Activated T-helper 2 cell treated with anti-CD3 and anti-CD28 coated beads, Interferon-gamma antibody, Interleukin-2, Interleukin-4, amounts not matched to agents 10 μg/mL and 5 μg/mL and 100 μg/mL, durations not matched to agents 14 hours and 24 hours and 36 hours (primary cell): ENCODE data around the gene FANCF. TPM values are rescaled to one million over a fixed set of nuclear protein-coding genes. Genes with fewer than 3 reads are reported as not detected.

Source experiments
- DNase-seq: peaks from one replicate; pipeline ENCODE4 v3.0.0; 2021; ENCODE audit warnings: low spot score
- H3K27ac Mint-ChIP-seq: one replicate; pipeline ENCODE4 v1.8.0; 2021; ENCODE audit warnings: mixed read lengths
- H3K27me3 Mint-ChIP-seq: one replicate; pipeline ENCODE4 v1.8.0; 2021; ENCODE audit warnings: low read depth, mixed read lengths
- H3K36me3 Mint-ChIP-seq: one replicate; pipeline ENCODE4 v1.8.0; 2021; ENCODE audit warnings: low read depth, mixed read lengths
- H3K4me1 Mint-ChIP-seq: one replicate; pipeline ENCODE4 v1.8.0; 2021; ENCODE audit warnings: low read depth, mixed read lengths
- H3K4me3 Mint-ChIP-seq: one replicate; pipeline ENCODE4 v1.8.0; 2021; ENCODE audit warnings: low read depth, mild to moderate bottlenecking, moderate library complexity, mixed read lengths
- H3K9me3 Mint-ChIP-seq: one replicate; pipeline ENCODE4 v1.8.0; 2021; ENCODE audit warnings: mixed read lengths
- intact Hi-C: fragments of 100-400 bp; cut with micrococcal nuclease; formaldehyde crosslinking; loops from one replicate; pipeline ENCODE4 v1.15.1; 2023
- total RNA-seq: library from RNA; stranded (reverse); gene quantifications from 2 replicates; pipeline ENCODE4 v1.2.3, GENCODE V29; 2022

Gene FANCF
- total RNA-seq, 1 donor from 2014 or later: 18.2 TPM

DNA sequence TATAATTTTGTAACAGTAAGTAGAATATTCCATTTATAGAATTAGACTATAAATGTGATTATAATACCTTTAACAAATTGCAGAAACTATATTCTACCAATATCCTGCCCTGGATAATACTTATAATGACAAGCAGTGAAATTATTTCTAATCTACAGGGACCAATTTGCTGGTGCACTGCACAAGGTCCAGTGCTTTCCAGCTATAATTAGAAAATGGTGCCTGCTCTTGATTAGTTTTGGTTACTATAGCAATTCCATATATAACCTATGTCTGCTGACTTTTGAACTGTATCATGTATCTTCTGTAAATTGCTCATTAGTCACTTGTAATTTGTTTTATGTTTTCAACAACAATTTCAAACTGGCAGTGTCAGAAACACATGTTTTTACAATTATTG is 23.1 kb downstream of the FANCF start:
- DNase-seq: no peak
- no peak overlapping the region for H3K27ac Mint-ChIP-seq
- no peaks in the 10 kb centered on the region for H3K36me3 Mint-ChIP-seq
- intact Hi-C loops: no loop called here
- H3K9me3 Mint-ChIP-seq: no peaks in the 10 kb centered on the region
- no peak overlapping the region for H3K4me3 Mint-ChIP-seq
- no peaks in the 10 kb centered on the region for H3K27me3 Mint-ChIP-seq
- no peaks in the 10 kb centered on the region for H3K4me1 Mint-ChIP-seq

DNA sequence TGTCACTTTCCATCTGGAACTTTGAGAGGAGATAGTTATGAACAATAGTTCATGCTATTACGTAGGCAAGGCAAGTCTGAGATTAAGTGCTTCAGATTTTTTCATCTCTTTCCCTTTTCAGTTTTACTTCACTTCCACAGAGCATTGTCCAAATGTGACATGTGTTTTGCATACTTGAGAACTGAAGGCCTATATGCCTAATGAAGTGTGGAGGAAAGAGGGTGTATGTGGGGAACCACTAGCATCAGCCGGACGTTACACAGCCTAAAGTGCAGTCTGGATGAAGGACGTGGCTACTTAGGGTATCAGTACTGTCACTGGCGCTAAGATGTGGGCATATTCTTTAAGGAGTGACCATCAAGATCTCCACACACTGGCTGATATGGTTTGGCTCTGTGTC is 26.2 kb downstream of the FANCF start:
- intact Hi-C loops: no loop called here
- H3K4me3 Mint-ChIP-seq: no peak overlapping the region
- H3K27me3 Mint-ChIP-seq: no peaks in the 10 kb centered on the region
- no peaks in the 10 kb centered on the region for H3K4me1 Mint-ChIP-seq
- no peaks in the 10 kb centered on the region for H3K9me3 Mint-ChIP-seq
- H3K27ac Mint-ChIP-seq: no peak overlapping the region
- no peaks in the 10 kb centered on the region for H3K36me3 Mint-ChIP-seq
- DNase-seq: no peak

DNA sequence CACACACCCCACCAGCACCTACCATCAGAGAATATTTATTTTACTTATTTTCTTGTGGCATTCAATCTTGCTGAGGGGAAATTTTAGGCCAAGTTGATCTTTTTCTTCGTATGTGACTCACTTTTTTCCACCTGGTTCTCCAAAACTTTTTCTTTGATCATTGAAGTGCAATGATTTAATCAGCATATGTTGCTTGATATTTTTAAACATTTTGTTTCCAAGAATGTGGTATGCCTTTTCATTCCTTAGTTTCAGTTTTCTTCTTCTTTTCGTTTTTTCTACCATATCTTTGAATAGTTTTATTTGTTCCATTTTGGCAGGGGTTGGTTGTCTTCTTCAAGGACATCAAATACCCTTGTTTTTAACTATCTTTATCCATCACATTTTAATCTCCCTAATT is 28.6 kb downstream of the FANCF start:
- H3K4me3 Mint-ChIP-seq: no peak overlapping the region
- H3K27ac Mint-ChIP-seq: no peak overlapping the region
- no peak for DNase-seq
- H3K9me3 Mint-ChIP-seq: no peaks in the 10 kb centered on the region
- intact Hi-C loops: no loop called here
- no peaks in the 10 kb centered on the region for H3K27me3 Mint-ChIP-seq
- no peaks in the 10 kb centered on the region for H3K36me3 Mint-ChIP-seq
- H3K4me1 Mint-ChIP-seq: no peaks in the 10 kb centered on the region

DNA sequence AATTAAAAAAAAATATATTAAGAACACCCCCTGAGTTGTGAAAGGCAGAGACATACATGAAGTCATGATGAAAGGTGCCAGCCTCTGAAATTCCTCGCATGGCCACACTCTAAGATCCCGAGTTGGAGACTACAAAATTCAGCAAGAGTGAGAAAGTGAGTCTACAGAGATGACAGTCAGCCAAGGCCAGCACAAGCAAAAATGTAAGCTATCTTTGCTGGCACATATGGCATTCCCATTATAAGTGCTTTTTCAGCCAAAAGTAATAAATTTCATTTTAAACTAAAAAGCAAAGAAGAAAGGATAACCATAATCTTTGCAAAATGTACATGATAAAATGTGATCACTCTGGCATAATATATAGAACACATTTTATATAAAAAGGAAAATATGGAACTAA is 40.6 kb downstream of the FANCF start:
- H3K27ac Mint-ChIP-seq: no peak overlapping the region

DNA sequence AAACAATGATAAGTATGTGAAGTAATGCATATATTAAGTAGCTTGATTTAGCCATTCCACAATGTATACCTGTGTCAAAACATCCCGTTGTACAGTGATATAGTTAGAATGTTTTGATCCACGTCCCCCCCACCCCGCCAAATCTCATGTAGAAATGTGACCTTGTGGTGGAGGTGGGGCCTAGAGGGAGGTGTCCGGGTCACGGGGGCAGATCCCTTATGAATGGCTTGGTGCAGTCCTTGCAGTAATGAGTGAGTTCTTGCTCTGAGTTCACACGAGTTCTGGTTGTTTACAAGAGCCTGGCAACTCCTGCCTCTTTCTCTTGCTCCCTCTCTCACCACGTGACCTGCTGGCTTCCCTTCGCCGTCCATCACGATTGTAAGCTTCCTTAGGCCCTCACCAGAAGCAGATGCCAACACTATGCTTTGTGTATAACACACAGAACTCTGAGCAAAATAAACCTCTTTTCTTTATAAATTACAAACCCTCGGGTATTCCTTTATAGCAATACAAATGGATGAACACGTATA is 41.6 kb downstream of the FANCF start:
- H3K36me3 Mint-ChIP-seq: no peaks in the 10 kb centered on the region
- no peak overlapping the region for H3K4me3 Mint-ChIP-seq
- H3K27me3 Mint-ChIP-seq: no peaks in the 10 kb centered on the region
- intact Hi-C loops: no loop called here
- H3K4me1 Mint-ChIP-seq: no peaks in the 10 kb centered on the region
- H3K9me3 Mint-ChIP-seq: no peaks in the 10 kb centered on the region
- no peak for DNase-seq
- no peak overlapping the region for H3K27ac Mint-ChIP-seq

More for the DNA sequence above, 40.6 kb downstream of the FANCF start:
- Mint-ChIP-seq H3K36me3 (no peaks in the 10 kb centered on the region), H3K4me3 (no peak overlapping the region), H3K9me3 (no peaks in the 10 kb centered on the region), H3K4me1 (no peaks in the 10 kb centered on the region), H3K27me3 (no peaks in the 10 kb centered on the region)
- no peak for DNase-seq
- intact Hi-C loops: no loop called here

DNA sequence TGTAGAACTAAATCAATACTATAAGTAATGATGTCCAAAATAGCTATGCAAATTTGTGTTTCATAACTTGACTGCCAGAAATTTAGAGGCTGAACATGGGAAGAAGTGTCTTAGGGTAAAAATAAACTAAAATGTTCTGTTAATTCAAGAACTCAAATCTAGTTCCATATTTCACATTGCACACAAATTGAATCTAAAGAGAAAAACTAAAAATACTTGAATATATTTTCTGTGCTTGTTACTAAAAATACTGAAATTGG is 43.5 kb downstream of the FANCF start:
- no peaks in the 10 kb centered on the region for H3K9me3 Mint-ChIP-seq
- H3K27me3 Mint-ChIP-seq: no peaks in the 10 kb centered on the region
- DNase-seq: no peak
- H3K4me3 Mint-ChIP-seq: no peak overlapping the region
- no peak overlapping the region for H3K27ac Mint-ChIP-seq
- no peaks in the 10 kb centered on the region for H3K36me3 Mint-ChIP-seq
- intact Hi-C loops: no loop called here
- H3K4me1 Mint-ChIP-seq: no peaks in the 10 kb centered on the region

DNA sequence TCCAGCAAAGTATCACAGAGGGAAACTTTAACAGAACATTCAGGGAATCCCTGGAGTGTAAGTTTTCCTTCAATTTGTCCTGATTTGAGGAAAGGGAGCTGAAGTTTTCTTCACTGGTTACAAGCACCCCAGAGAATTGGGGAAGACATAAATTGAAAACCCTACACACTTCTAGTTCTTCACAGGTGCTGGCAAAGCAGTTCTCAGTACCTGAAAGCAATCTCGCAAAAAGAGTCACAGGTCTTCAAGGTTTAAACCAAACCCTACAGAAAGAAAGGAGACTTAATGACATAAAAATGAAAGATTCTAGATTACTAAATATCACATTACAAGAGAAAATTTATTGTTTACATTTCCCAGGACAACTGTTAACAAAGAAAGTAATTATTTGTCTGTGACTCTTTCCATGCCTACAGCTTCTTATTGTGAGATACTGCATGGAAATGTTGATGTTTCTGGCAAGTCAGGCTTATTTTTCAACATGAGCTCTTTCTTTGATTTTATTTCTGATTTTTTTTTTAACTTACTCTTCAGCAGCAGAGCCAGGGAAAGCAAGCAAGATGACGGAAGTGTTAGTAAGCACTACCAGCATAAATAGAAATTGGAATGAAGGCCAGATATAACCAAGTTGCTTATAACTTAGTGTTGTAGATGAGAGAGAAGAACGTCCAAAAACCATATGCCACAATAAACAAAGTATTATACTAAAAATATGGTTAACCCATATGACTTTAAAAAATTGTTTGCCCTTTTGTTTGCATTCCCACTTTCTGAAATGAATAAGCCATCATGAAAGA is 44.1 kb downstream of the FANCF start:
- no peak for DNase-seq
- intact Hi-C loops: no loop called here
- Mint-ChIP-seq H3K36me3 (no peaks in the 10 kb centered on the region), H3K4me1 (no peaks in the 10 kb centered on the region), H3K9me3 (no peaks in the 10 kb centered on the region), H3K4me3 (no peak overlapping the region), H3K27ac (no peak overlapping the region), H3K27me3 (no peaks in the 10 kb centered on the region)

DNA sequence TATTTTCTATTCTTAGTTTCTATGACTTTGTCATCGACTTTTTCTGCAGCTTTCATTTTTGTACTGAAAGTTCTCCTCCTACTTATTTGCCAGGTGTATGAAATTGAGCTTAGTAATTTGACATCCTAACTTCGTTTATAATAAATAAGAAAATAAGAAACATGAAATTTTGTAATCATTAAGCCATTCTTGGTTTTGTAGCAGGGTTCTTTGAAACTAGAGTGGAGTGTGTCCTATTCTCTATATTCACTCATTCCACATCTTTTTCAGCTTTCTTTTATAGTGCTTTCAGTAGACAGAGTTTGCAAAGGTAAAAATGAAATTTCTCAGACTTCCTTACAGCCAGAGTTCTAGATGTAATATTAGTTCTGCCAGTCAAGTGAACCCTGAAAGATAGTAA is 47.8 kb downstream of the FANCF start:
- Mint-ChIP-seq H3K36me3 (no peaks in the 10 kb centered on the region), H3K4me1 (no peaks in the 10 kb centered on the region)
- intact Hi-C loops: no loop called here

More for the DNA sequence above, 47.8 kb downstream of the FANCF start:
- no peak overlapping the region for H3K4me3 Mint-ChIP-seq
- no peaks in the 10 kb centered on the region for H3K27me3 Mint-ChIP-seq
- no peak overlapping the region for H3K27ac Mint-ChIP-seq
- no peak for DNase-seq
- no peaks in the 10 kb centered on the region for H3K9me3 Mint-ChIP-seq

Other genes starting within 250 kb of the FANCF start
- 0.80 and 1.5 TPM in 2 replicates for gene GAS2, start 40.8 kb upstream of the FANCF start, total RNA-seq
- 42.3 and 43.1 TPM in 2 replicates for gene SVIP, start 204.0 kb upstream of the FANCF start, total RNA-seq
- not detected in 2 replicates for gene CCDC179, start 234.7 kb upstream of the FANCF start, total RNA-seq